Measurements from ENCODE around the gene QKI.

QKI gene

DNA sequence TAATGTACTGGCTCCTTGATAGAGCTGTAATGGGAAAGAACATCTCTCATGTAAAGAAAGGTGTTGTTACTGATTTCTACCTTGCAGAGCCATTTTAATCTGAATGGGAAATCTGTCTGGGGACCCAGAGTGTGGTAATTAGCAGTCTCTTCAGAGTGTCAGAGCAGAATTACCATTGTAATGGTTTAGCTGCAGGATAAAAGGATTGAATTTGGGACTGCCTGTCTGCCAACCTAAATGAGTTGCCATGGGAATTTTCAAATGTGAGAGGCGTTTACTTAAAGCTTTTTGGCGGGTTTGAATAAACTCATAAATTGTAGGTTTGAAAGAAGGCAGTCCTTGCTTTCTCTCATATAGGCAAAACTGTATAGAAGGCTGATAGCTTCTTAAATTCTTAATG, 128.8 kb downstream of the QKI start:
- no peak for DNase-seq

DNA sequence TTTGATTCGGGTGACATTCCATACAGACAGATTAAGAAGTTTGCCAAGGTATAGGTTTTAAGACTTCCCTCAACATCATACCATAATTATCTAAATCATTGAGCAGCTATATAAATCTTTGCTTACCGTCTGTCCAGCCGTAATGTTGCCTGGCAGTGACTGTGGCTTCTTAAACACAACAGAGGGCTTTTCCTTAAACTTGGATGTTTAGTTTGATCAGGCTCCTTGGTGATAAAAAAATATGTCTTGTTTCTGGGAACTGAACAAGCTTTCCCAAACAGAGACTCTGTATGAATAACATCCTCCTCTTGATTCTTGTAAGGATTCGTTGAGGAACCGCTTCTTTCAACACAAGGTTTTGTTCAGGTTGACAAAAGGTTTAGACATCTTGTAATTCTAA, 130.9 kb downstream of the QKI start:
- no peak for DNase-seq

DNA sequence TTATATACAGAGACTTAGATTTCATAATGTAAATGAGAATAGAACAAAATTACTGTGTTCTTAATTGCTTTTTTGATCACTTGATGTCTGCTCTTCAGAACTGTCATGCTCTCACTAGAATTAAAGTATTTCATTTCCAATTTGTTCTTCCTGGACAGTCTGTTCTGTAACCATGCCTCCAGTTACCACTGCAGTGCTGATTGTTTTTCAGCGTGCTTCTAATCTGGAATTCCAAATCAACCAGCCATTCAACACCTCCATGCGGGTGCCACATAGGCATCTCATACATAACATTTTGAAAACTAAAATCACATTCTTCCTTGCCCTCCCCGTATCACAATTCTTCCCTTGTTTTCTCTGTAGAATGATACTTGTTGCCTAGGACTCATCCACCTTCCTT, 132.8 kb downstream of the QKI start:
- DNase-seq, result no peak

DNA sequence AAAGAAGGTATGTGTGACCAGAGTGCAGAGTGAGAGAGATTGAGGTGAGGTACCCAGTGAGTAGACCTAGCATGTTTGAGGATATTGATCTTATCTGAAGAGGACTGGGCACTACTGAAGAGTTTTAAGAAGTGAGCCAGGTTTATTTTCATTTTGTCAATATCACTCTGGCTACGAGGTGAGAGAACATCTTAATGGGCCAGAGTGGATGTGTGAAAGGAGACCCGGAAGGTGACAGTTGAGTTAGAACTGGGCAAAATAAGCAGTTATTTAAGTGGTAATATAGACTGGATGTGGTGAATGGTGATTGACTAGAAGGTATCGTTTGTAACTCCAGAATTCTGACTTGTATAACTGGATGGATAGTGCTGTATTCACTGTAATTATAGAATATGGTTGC, 134.1 kb downstream of the QKI start:
- no peak for DNase-seq

DNA sequence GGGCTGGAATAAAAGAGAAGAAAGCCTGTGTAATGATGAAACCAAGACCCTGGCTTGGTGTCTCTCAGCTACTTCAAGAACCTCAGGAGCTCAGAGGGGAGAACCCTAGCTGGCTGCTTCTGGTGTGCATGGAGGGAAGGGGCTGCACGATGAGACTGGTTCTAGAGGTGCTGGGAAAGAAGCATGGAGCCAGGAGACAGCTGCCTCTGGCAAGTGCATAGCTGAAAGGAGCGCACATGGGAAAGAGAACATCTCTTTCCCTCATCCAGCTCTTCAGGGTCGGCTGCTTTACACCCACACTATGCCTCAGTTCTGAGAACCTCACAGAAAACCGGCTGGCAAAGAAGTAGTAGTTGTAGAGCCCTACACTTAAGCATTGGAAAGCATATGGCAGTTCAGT, 139.5 kb downstream of the QKI start:
- DNase-seq, result no peak

DNA sequence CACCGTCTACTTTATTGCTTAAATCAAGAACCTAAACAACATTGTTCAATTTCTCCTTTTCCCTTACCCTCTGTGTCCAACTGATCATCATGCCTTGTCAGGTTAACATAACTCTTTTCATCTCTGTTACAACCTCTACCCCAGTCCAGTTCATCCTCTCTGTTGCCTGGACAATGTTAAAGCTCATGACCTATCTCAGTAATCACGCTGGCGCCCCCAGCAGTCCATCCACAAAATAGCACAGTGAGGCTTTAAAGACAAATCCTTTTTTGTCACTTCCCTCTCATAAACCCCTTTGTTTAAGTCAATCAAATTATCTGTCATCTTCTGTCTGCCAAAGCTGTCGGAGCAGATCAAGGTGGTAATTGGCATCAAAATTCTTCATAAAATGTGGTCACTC, 140.1 kb downstream of the QKI start:
- DNase-seq, result peak; percentile 40

- DNase-seq, result no peak
Measured at GRCh38 chr6:163559661-163560060, 145.1 kb downstream of the QKI start.

GRCh38 chr6:163563318-163563717, 148.8 kb downstream of the QKI start:
- no peak for DNase-seq

DNA sequence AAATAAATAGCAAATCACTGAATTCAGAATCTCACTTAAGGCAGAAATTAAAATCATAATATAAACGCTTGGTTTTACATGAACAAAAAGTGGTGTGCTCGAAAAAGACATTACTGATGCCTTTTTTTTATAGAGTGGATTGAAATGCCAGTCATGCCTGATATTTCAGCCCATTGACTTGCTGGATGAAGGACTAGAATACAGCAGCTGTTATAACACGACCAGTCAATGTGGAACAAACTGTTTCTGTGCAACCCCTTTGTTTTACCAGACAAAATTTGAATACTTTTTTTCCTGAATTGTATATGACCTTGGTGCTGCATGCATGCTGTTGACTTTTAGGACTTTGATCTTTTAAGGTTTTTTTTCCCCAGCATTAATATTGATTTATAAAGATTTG, 150.0 kb downstream of the QKI start:
- DNase-seq, result no peak

GRCh38 chr6:163565140-163565539, 150.6 kb downstream of the QKI start:
- no peak for DNase-seq

- no peak for DNase-seq
Measured at GRCh38 chr6:163566056-163566455, 151.5 kb downstream of the QKI start.

DNA sequence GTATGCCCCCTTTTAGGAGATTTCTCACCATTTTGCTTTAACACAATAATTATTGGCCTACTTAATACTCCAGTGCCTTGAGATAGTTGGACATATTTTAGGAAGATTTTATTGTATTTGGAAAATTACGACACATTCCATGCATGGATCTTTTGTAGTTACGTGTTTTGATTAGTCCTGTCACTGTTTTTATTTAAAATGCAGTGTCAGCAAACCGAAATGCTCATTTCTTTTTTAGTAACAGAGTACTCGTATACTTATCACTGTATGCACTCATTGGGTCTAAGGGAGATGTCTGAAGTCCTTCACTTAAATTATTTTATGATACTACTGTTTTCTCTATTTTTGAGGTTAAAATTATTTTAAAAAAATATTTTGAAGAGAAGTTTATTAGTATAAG, 153.8 kb downstream of the QKI start:
- no peak for DNase-seq

DNA sequence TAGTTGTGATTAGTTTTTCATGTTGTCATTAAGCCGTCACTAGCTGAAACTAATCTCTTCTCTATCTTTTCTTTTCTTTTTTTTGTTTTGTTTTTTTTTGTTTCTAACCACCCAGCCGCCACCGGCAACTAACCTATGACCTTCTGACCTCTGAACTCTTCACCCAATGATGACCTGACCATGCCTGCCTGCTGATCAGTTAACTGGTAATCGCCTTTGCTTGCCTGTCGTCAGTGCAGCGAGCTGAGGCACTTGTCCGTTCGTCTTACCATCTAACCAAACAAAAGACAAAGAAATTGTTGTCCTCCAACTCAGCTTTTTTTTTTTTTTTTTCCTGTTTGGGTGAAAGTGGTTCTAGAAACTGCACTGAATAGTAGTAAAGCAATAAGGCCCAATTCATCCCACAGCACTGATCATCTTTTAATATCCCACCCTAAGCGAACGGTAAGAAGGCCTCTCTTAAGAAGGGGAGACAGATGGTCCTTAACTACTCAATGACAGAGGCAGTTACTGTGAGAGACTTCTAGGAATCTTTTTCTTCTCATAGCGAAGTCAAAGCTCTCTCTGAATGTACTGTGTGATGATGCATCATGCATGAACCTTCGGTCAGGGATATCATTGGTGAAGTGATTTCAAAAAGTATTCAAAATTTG, 156.2 kb downstream of the QKI start:
- no peak for DNase-seq

- DNase-seq, result no peak
Measured at GRCh38 chr6:163571730-163572129, 157.2 kb downstream of the QKI start.

DNA sequence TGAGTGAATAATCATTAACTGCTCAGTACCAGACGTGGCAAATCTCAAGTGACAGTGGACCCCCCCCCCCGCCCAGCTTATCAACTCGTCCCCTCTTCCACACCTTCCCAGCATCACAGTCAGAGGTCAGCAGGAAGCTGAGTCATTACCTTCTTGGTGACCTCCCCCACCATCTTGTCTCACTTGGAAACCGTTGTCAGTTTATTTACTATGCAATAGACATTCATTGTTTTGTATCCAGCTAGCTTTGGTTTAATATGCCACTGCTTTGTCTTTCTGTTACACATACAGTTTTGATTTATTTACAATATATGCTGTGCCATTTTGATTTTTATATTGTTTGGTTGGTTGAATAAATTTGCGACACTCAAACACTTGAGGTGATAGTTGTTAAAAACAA, 158.1 kb downstream of the QKI start:
- DNase-seq, result peak; percentile 48

GRCh38 chr6:163573503-163574179, 159.1 kb downstream of the QKI start:
- DNase-seq, result no peak

GRCh38 chr6:163576114-163576513, 161.6 kb downstream of the QKI start:
- no peak for DNase-seq

- DNase-seq, result no peak
Measured at GRCh38 chr6:163577404-163577803, 162.9 kb downstream of the QKI start.

- DNase-seq, result no peak
Measured at GRCh38 chr6:163579111-163579879, 164.8 kb downstream of the QKI start.

DNA sequence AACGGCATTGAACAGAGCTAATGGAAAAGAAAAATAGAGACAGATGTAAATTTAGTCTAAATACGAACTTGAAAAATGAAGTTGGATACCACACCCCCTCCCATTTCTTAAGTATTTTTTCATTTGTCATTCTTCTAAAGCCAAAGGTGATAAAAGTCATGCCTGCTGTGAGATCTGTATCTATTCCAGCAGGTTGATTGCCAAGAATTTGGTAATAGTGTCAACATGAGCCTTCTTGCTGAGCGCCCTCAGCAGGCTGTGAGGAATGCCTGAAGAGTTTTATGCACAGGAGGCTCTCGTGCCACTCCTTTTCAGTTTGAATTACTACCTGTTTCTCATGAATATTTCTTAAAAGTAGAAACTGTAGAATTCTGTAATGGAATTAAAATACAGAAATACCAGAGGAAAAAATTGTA, 165.4 kb downstream of the QKI start:
- no peak for DNase-seq

DNA sequence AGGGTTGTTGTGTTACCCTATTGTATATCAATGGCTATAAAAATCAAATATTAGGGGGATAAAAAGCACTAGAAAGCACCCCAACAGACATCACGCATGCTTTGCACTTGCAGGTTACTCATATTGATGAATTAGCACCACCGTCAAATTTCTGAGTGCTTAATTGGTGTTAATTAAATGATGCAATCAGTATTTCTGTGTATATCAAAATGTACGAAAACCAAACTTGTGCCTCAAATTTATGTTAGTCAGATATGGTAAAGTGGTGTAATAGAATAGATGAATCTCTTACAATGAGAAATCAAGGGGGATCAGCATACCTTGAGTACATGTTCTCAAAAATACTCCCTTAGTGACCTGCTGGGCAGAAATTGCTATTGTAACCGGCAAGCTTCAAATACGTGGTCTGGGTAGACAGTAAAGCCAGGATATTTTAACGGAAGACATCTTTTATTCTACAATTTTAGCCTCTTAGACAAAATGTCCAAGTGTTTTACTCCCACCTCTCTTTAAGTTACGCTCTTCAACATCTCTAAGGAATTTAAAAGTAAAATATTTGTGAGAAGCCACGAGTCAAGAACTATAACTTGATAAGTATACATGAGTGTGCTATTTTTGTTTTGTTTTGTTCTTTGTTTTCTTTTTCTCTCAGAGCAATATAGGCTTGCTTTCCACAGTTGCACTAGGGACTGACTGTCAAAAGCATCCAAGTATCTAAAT, 166.0 kb downstream of the QKI start:
- DNase-seq, result no peak

DNA sequence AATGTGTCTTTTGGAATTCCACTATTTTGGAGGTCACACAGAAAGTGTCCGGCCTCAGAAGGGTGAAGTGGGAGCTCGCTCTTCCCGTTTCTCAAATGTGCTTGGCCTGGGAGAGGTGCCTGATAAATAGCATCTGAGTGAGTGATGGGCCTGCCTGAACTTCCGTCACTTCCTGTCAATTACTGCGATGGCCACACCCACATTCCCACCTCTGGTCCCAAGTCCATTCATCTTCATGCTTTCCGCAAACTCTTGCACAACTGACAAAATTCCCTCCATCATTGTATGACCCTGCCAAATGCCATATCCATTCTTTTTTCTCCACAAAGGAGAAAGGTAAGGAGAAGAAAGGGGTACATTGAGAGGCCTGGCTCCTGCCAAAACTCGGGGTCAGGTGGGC, 169.0 kb downstream of the QKI start:
- no peak for DNase-seq

GRCh38 chr6:163585932-163586437, 171.5 kb downstream of the QKI start:
- peak; percentile 59 for DNase-seq

All from kidney glomerular epithelial cell (primary cell).